PFSK-1 (cell line): ENCODE measurements around the gene HYLS1.

ENCODE experiments used
- FOXP2 ChIP-seq: optimal IDR thresholded peaks from 2 replicates; pipeline ENCODE3; 2011; ENCODE audit warnings: borderline replicate concordance, control low read depth, inconsistent platforms; ENCODE audit not compliant: insufficient read depth; ENCODE audit errors: extremely low read length, extremely low read depth
- POLR2AphosphoS5 ChIP-seq: IDR thresholded peaks from 2 replicates; pipeline ENCODE4 v1.6.1; 2012; ENCODE audit warnings: low read depth, mild to moderate bottlenecking, control low read depth, low read length, moderate library complexity
- REST ChIP-seq, 2 experiments: IDR thresholded peaks; 2 replicates each; pipeline versions ENCODE4 v1.6.1 to v1.8.0; 2011 to 2012; ENCODE audit warnings: low read depth in 2 of 2, low read length in 2 of 2, control low read depth in 1 of 2, inconsistent platforms in 1 of 2, mild to moderate bottlenecking in 1 of 2, moderate library complexity in 1 of 2; ENCODE audit not compliant: insufficient read depth in 1 of 2
- SIN3A ChIP-seq: IDR thresholded peaks from 2 replicates; pipeline ENCODE4 v1.6.1; 2012; ENCODE audit warnings: mild to moderate bottlenecking, low read length, moderate library complexity, borderline replicate concordance; ENCODE audit not compliant: insufficient read depth
- TAF1 ChIP-seq: IDR thresholded peaks from 2 replicates; pipeline ENCODE4 v1.6.1; 2012; ENCODE audit warnings: low read length, control low read depth, borderline replicate concordance; ENCODE audit not compliant: insufficient read depth

GRCh38 chr11:125881291-125881690 lies 6.2 kb upstream of the HYLS1 start:
- TF ChIP-seq REST (IDR thresholded peaks at IDR 0.05; ENCODE audit: insufficient read depth in 1 of 2, low read depth in 2 of 2, low read length in 2 of 2) (no peak), SIN3A (no peak), POLR2AphosphoS5 (no peak), TAF1 (no peak), FOXP2 (no peak)
